Measurements from ENCODE around the gene RASL11B.

The RASL11B gene

GRCh38 chr4:52883183-52883621 is 21.1 kb downstream of the RASL11B start:
- Histone ChIP-seq H3K9ac (ENCODE audit: low read depth, low read length, poor library complexity, severe bottlenecking) (no peak overlapping the region), H4K20me1 (ENCODE audit: insufficient read depth, low read length, poor library complexity, severe bottlenecking) (no peaks in the 10 kb centered on the region), H3K27me3 (ENCODE audit: insufficient read depth, low read length, poor library complexity, severe bottlenecking) (no peaks in the 10 kb centered on the region), H3K9me3 (ENCODE audit: insufficient read depth, low read depth, low read length) (peaks cover 8% of the 10 kb centered on the region; the same call in 1 of the 2 replicates), H3K9me2 (replicated peaks; ENCODE audit: low read depth, low read length) (no peaks in the 10 kb centered on the region), H3K4me3 (ENCODE audit: low read length, poor library complexity, severe bottlenecking) (no peak overlapping the region), H3K4me1 (ENCODE audit: insufficient read depth, low read length, poor library complexity, severe bottlenecking) (peaks cover 10% of the 10 kb centered on the region), H3K79me2 (ENCODE audit: insufficient read depth, low read length) (no peaks in the 10 kb centered on the region), H3F3A (ENCODE audit: low read depth) (no peaks in the 10 kb centered on the region), H2AFZ (ENCODE audit: low read length) (no peak overlapping the region), H3K36me3 (ENCODE audit: insufficient read depth, low read length) (no peaks in the 10 kb centered on the region), H3K4me2 (ENCODE audit: low read depth, low read length, poor library complexity, severe bottlenecking) (no peak overlapping the region)
- TF ChIP-seq, protein P1, sequence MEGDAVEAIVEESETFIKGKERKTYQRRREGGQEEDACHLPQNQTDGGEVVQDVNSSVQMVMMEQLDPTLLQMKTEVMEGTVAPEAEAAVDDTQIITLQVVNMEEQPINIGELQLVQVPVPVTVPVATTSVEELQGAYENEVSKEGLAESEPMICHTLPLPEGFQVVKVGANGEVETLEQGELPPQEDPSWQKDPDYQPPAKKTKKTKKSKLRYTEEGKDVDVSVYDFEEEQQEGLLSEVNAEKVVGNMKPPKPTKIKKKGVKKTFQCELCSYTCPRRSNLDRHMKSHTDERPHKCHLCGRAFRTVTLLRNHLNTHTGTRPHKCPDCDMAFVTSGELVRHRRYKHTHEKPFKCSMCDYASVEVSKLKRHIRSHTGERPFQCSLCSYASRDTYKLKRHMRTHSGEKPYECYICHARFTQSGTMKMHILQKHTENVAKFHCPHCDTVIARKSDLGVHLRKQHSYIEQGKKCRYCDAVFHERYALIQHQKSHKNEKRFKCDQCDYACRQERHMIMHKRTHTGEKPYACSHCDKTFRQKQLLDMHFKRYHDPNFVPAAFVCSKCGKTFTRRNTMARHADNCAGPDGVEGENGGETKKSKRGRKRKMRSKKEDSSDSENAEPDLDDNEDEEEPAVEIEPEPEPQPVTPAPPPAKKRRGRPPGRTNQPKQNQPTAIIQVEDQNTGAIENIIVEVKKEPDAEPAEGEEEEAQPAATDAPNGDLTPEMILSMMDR (conservative IDR thresholded peaks at IDR 0.05; ENCODE audit: low read length): no peak
- TF ChIP-seq EZH2phosphoT487 (IDR thresholded peaks at IDR 0.05; ENCODE audit: borderline replicate concordance): no peak

GRCh38 chr4:52883707-52884669 is 21.9 kb downstream of the RASL11B start:
- Histone ChIP-seq H3K9ac (ENCODE audit: low read depth, low read length, poor library complexity, severe bottlenecking) (no peak overlapping the region), H3K79me2 (ENCODE audit: insufficient read depth, low read length) (no peaks in the 10 kb centered on the region), H3K9me3 (ENCODE audit: insufficient read depth, low read depth, low read length) (peaks cover 8% of the 10 kb centered on the region; the same call in 1 of the 2 replicates), H3K9me2 (replicated peaks; ENCODE audit: low read depth, low read length) (no peaks in the 10 kb centered on the region), H3K4me1 (ENCODE audit: insufficient read depth, low read length, poor library complexity, severe bottlenecking) (peaks cover 10% of the 10 kb centered on the region), H3K4me2 (ENCODE audit: low read depth, low read length, poor library complexity, severe bottlenecking) (no peak overlapping the region), H3K27me3 (ENCODE audit: insufficient read depth, low read length, poor library complexity, severe bottlenecking) (no peaks in the 10 kb centered on the region), H4K20me1 (ENCODE audit: insufficient read depth, low read length, poor library complexity, severe bottlenecking) (no peaks in the 10 kb centered on the region), H3K4me3 (ENCODE audit: low read length, poor library complexity, severe bottlenecking) (no peak overlapping the region), H2AFZ (ENCODE audit: low read length) (no peak overlapping the region), H3F3A (ENCODE audit: low read depth) (no peaks in the 10 kb centered on the region), H3K36me3 (ENCODE audit: insufficient read depth, low read length) (no peaks in the 10 kb centered on the region)
- TF ChIP-seq, protein P1 (conservative IDR thresholded peaks at IDR 0.05; ENCODE audit: low read length): no peak
- no peak for TF ChIP-seq EZH2phosphoT487 (IDR thresholded peaks at IDR 0.05; ENCODE audit: borderline replicate concordance)

GRCh38 chr4:52884994-52885393 is 22.9 kb downstream of the RASL11B start:
- H3K4me3 ChIP-seq (ENCODE audit: low read length, poor library complexity, severe bottlenecking): no peak overlapping the region
- H3K36me3 ChIP-seq (ENCODE audit: insufficient read depth, low read length): no peaks in the 10 kb centered on the region
- H3K9me2 ChIP-seq (replicated peaks; ENCODE audit: low read depth, low read length): no peaks in the 10 kb centered on the region
- no peaks in the 10 kb centered on the region for H3K27me3 ChIP-seq (ENCODE audit: insufficient read depth, low read length, poor library complexity, severe bottlenecking)
- H3K9ac ChIP-seq (ENCODE audit: low read depth, low read length, poor library complexity, severe bottlenecking): no peak overlapping the region
- TF ChIP-seq, protein P1 (conservative IDR thresholded peaks at IDR 0.05; ENCODE audit: low read length): no peak
- no peak for TF ChIP-seq EZH2phosphoT487 (IDR thresholded peaks at IDR 0.05; ENCODE audit: borderline replicate concordance)
- peaks cover 8% of the 10 kb centered on the region; the same call in 1 of the 2 replicates for H3K9me3 ChIP-seq (ENCODE audit: insufficient read depth, low read depth, low read length)
- no peak overlapping the region for H2AFZ ChIP-seq (ENCODE audit: low read length)
- H3K4me1 ChIP-seq (ENCODE audit: insufficient read depth, low read length, poor library complexity, severe bottlenecking): peaks cover 10% of the 10 kb centered on the region
- H3K4me2 ChIP-seq (ENCODE audit: low read depth, low read length, poor library complexity, severe bottlenecking): no peak overlapping the region
- H3K79me2 ChIP-seq (ENCODE audit: insufficient read depth, low read length): no peaks in the 10 kb centered on the region
- no peaks in the 10 kb centered on the region for H4K20me1 ChIP-seq (ENCODE audit: insufficient read depth, low read length, poor library complexity, severe bottlenecking)
- H3F3A ChIP-seq (ENCODE audit: low read depth): no peaks in the 10 kb centered on the region

Measured in Loucy (cell line).